K562 (cell line): ENCODE measurements around the gene AKT1. TPM values are rescaled to one million over a fixed set of nuclear protein-coding genes. Genes with fewer than 3 reads are reported as not detected.

Experiments used
- CCNT2 ChIP-seq: IDR thresholded peaks from 2 replicates; pipeline ENCODE4 v1.6.1; 2011; ENCODE audit warnings: borderline replicate concordance, low read depth, mild to moderate bottlenecking, moderate library complexity, mixed read lengths, low read length; ENCODE audit not compliant: insufficient read length; ENCODE audit errors: extremely low read depth
- ELF1 ChIP-seq: fragments of 200-800 bp; sonication (Bioruptor generic); IDR thresholded peaks from 2 replicates; pipeline ENCODE4 v1.6.1; 2016; ENCODE audit warnings: missing genetic modification characterization, missing compliant biosample characterization
- FOXK1 ChIP-seq: sonication (generic); formaldehyde crosslinking; IDR thresholded peaks from 2 replicates; pipeline ENCODE4 v1.8.0; 2022; ENCODE audit warnings: missing genetic modification reagents, mild to moderate bottlenecking, borderline replicate concordance
- GABPA ChIP-seq: fragments of 200-800 bp; sonication (Bioruptor generic); conservative IDR thresholded peaks from 2 replicates; pipeline ENCODE4 v1.6.1; 2016; ENCODE audit warnings: low read depth, missing genetic modification characterization, missing compliant biosample characterization
- HNRNPL ChIP-seq: fragments of 200-400 bp; formaldehyde crosslinking; IDR thresholded peaks from 2 replicates; pipeline ENCODE4 v1.6.1; 2017; ENCODE audit warnings: low read depth, mild to moderate bottlenecking, low read length
- ID3 ChIP-seq, 2 experiments: fragments of 250-450 bp in 1 of 2; fragments of 450-650 bp in 1 of 2; sonication (Bioruptor Pico) in 1 of 2; IDR thresholded peaks; 2 replicates each; pipeline versions ENCODE4 v1.6.1 to v1.8.0; 2016 to 2021; ENCODE audit warnings: mild to moderate bottlenecking in 2 of 2, moderate library complexity in 2 of 2, missing compliant biosample characterization in 1 of 2, missing genetic modification characterization in 1 of 2
- MAX ChIP-seq: sonication (generic); formaldehyde crosslinking; IDR thresholded peaks from 2 replicates; pipeline ENCODE4 v1.9.0; 2022; ENCODE audit warnings: mild to moderate bottlenecking, missing genetic modification reagents
- NBN ChIP-seq: fragments of 450-650 bp; IDR thresholded peaks from 2 replicates; pipeline ENCODE4 v1.6.1; 2016; ENCODE audit warnings: low read depth, mild to moderate bottlenecking
- NCOA6 ChIP-seq: fragments of 450-650 bp; IDR thresholded peaks from 2 replicates; pipeline ENCODE4 v1.6.1; 2017; ENCODE audit warnings: mild to moderate bottlenecking
- PURB ChIP-seq: sonication (generic); formaldehyde crosslinking; IDR thresholded peaks from 2 replicates; pipeline ENCODE4 v1.9.0; 2021; ENCODE audit warnings: low read depth, mild to moderate bottlenecking, missing genetic modification reagents
- SAFB ChIP-seq: fragments of 200-400 bp; formaldehyde crosslinking; IDR thresholded peaks from 2 replicates; pipeline ENCODE4 v1.6.1; 2017; ENCODE audit warnings: low read depth, low read length, borderline replicate concordance
- SMARCE1 ChIP-seq: fragments of 450-650 bp; IDR thresholded peaks from 2 replicates; pipeline ENCODE4 v1.7.1; 2016; ENCODE audit warnings: mild to moderate bottlenecking
- THRA ChIP-seq: fragments of 450-650 bp; IDR thresholded peaks from 2 replicates; pipeline ENCODE4 v1.6.1; 2017; ENCODE audit warnings: mild to moderate bottlenecking, moderate library complexity
- TRIM28 ChIP-seq: fragments of 450-650 bp; IDR thresholded peaks from 2 replicates; pipeline ENCODE4 v1.6.1; 2017
- UBTF ChIP-seq, 2 experiments: IDR thresholded peaks; 2 replicates each; pipeline ENCODE4 v1.6.1; 2012; ENCODE audit warnings: improper control_type of control experiment in 2 of 2, low read depth in 2 of 2, low read length in 2 of 2, borderline replicate concordance in 1 of 2
- VEZF1 ChIP-seq: fragments of 200-800 bp; sonication (Bioruptor generic); IDR thresholded peaks from 2 replicates; pipeline ENCODE4 v1.6.1; 2017; ENCODE audit warnings: missing genetic modification characterization, missing compliant biosample characterization
- YY1 ChIP-seq, 3 experiments: IDR thresholded peaks; 2 replicates each; pipeline ENCODE4 v1.6.1; 2011; ENCODE audit warnings: low read length in 2 of 3, mild to moderate bottlenecking in 2 of 3, moderate library complexity in 2 of 3, borderline replicate concordance in 1 of 3, control low read depth in 1 of 3, low read depth in 1 of 3; ENCODE audit not compliant: insufficient read depth in 3 of 3, insufficient replicate concordance in 2 of 3, control insufficient read depth in 1 of 3, insufficient read length in 1 of 3; ENCODE audit errors: extremely low read depth in 1 of 3
- ZBTB7A ChIP-seq: IDR thresholded peaks from 2 replicates; pipeline ENCODE4 v1.6.1; 2011; ENCODE audit warnings: low read depth, mild to moderate bottlenecking, low read length, moderate library complexity, borderline replicate concordance; ENCODE audit not compliant: control insufficient read depth
- ZNF316 ChIP-seq: fragments of 450-650 bp; IDR thresholded peaks from 2 replicates; pipeline ENCODE4 v1.6.1; 2016
- ZNF644 ChIP-seq: fragments of 200-800 bp; sonication (Bioruptor generic); IDR thresholded peaks from 2 replicates; pipeline ENCODE4 v1.6.1; 2016; ENCODE audit warnings: low read depth, missing genetic modification characterization, missing compliant biosample characterization
- polyA plus RNA-seq, 8 experiments: library from polyadenylated mRNA; depleted of rRNA in 4 of 8; stranded (reverse) in 5 of 8; unstranded in 3 of 8; fragments of >200 nt; fragmentation: Nextera tagmentation in 2 of 8; fragmentation: Illumina TruSeq in 1 of 8; extraction: Ambion mirVana in 2 of 8; extraction: Trizol in 1 of 8; gene quantifications; 2 replicates each; pipeline versions ENCODE4 v1.2.1 to v1.2.3, GENCODE V29; 2011 to 2014; ENCODE audit warnings: inconsistent platforms in 1 of 8, missing spikeins in 1 of 8
- total RNA-seq, 7 experiments: library from RNA; depleted of rRNA in 6 of 7; stranded (reverse); fragments of >200 nt in 6 of 7; fragmentation: Illumina TruSeq in 2 of 7; extraction: Trizol in 2 of 7; gene quantifications; 2 replicates each; pipeline versions ENCODE4 v1.2.1 to v1.2.3, GENCODE V29; 2011 to 2021; ENCODE audit warnings: low replicate concordance in 1 of 7

AKT1 gene
- total and polyA plus RNA-seq, 9 of the 15 experiments (the other 6 are each of a cell fraction or from before 2014, with no cell fraction given): 0.49 to 132 (median 75.1) TPM

GRCh38 chr14:104723651-104724406, 71.7 kb downstream of the AKT1 start, which contains the start of gene ADSS1 (continued):
- no peak; the same call in 1 of the 2 replicates for TF ChIP-seq NCOA6
- 0 out of 2 replicates have a peak, but pooled peaks have one; percentile 46 for TF ChIP-seq SMARCE1
- 0 out of 4 replicates have a peak, but pooled peaks of 1 of the 2 experiments have one; percentile 39 for TF ChIP-seq UBTF (IDR thresholded peaks at IDR 0.05; ENCODE audit: borderline replicate concordance in 1 of 2, low read depth in 2 of 2, low read length in 2 of 2)
- TF ChIP-seq MAX: no peak
- TF ChIP-seq THRA: no peak
- TF ChIP-seq SAFB: peak; percentile 59; the same call in 1 of the 2 replicates
- TF ChIP-seq TRIM28: no peak
- TF ChIP-seq FOXK1 (CRISPR knock-in tag): no peak
- no peak for TF ChIP-seq ELF1 (tag)
- TF ChIP-seq HNRNPL: 0 out of 2 replicates have a peak, but pooled peaks have one; percentile 54
- peak; percentile 59 for TF ChIP-seq VEZF1 (CRISPR knock-in tag)
- TF ChIP-seq YY1 (IDR thresholded peaks at IDR 0.05; ENCODE audit: borderline replicate concordance in 1 of 3, control insufficient read depth in 1 of 3, extremely low read depth in 1 of 3, insufficient read depth in 3 of 3, insufficient read length in 1 of 3, insufficient replicate concordance in 2 of 3, low read depth in 1 of 3, low read length in 2 of 3): peak in 2 of 3 experiments; percentile 54 to 74
- TF ChIP-seq ZNF644 (tag): no peak
- TF ChIP-seq NBN: no peak
- no peak for TF ChIP-seq PURB (CRISPR knock-in tag)
- no peak for TF ChIP-seq ID3 (CRISPR knock-in tag; IDR thresholded peaks at IDR 0.05)
- TF ChIP-seq ID3 (tag; IDR thresholded peaks at IDR 0.05): peak; percentile 39; the same call in 1 of the 2 replicates
- TF ChIP-seq ZNF316: peak; percentile 65; the same call in 1 of the 2 replicates
- peak; percentile 21 for TF ChIP-seq CCNT2
- TF ChIP-seq ZBTB7A: peak; percentile 73
- no peak for TF ChIP-seq GABPA
